ENCODE measurements around the gene ZNF586.
"Not testable (repeated sequence)": the region's sequence is repeated elsewhere in the genome, so short reads cannot be mapped to it uniquely, and the experiment has no call there.

The ZNF586 gene

GRCh38 chr19:57769345-57770131, at the start of gene ZNF586:
Gene ZNF586 (plus strand): TSS chr19:57769676. CDS start chr19:57769843, 167 bp downstream.
- peak; percentile 70 for DNase-seq (ENCODE audit: low read depth in 2 of 2)

GRCh38 chr19:57719901-57720519, 49.5 kb upstream of the ZNF586 start:
- no peak for DNase-seq (ENCODE audit: low read depth in 2 of 2)

- DNase-seq (ENCODE audit: low read depth in 2 of 2), result no peak
Observed at GRCh38 chr19:57720878-57721277, 48.6 kb upstream of the ZNF586 start.

- not testable (repeated sequence) for DNase-seq (ENCODE audit: low read depth in 2 of 2)
Observed at GRCh38 chr19:57738320-57738719, 31.2 kb upstream of the ZNF586 start.

GRCh38 chr19:57738770-57739169, 30.7 kb upstream of the ZNF586 start:
- not testable (repeated sequence) for DNase-seq (ENCODE audit: low read depth in 2 of 2)

GRCh38 chr19:57746580-57747471, 22.6 kb upstream of the ZNF586 start, which contains the start of gene ZNF776:
Gene ZNF776 (plus strand): TSS chr19:57746815. CDS start chr19:57747059, 244 bp downstream.
- DNase-seq (ENCODE audit: low read depth in 2 of 2), result peak; percentile 76 to 79

GRCh38 chr19:57747472-57747807, 22.0 kb upstream of the ZNF586 start:
- DNase-seq (ENCODE audit: low read depth in 2 of 2), result no peak

- DNase-seq (ENCODE audit: low read depth in 2 of 2), result no peak
Observed at GRCh38 chr19:57748029-57748428, 21.4 kb upstream of the ZNF586 start.

- DNase-seq (ENCODE audit: low read depth in 2 of 2), result no peak
Observed at GRCh38 chr19:57754091-57754673, 15.3 kb upstream of the ZNF586 start.

- no peak for DNase-seq (ENCODE audit: low read depth in 2 of 2)
Observed at GRCh38 chr19:57755031-57755430, 14.4 kb upstream of the ZNF586 start.

- DNase-seq (ENCODE audit: low read depth in 2 of 2), result no peak
Observed at GRCh38 chr19:57757941-57758340, 11.5 kb upstream of the ZNF586 start.

GRCh38 chr19:57759096-57759495, 10.4 kb upstream of the ZNF586 start:
- no peak for DNase-seq (ENCODE audit: low read depth in 2 of 2)

GRCh38 chr19:57771417-57771816, 1.9 kb downstream of the ZNF586 start:
- DNase-seq (ENCODE audit: low read depth in 2 of 2), result no peak

GRCh38 chr19:57773488-57773887, 4.0 kb downstream of the ZNF586 start:
- DNase-seq (ENCODE audit: low read depth in 2 of 2), result no peak

- DNase-seq (ENCODE audit: low read depth in 2 of 2), result no peak
Observed at GRCh38 chr19:57776764-57777296, 7.4 kb downstream of the ZNF586 start.

GRCh38 chr19:57778336-57778735, 8.9 kb downstream of the ZNF586 start:
- no peak for DNase-seq (ENCODE audit: low read depth in 2 of 2)

- no peak for DNase-seq (ENCODE audit: low read depth in 2 of 2)
Observed at GRCh38 chr19:57779220-57779845, 9.9 kb downstream of the ZNF586 start.

GRCh38 chr19:57786286-57786685, 16.8 kb downstream of the ZNF586 start:
- no peak for DNase-seq (ENCODE audit: low read depth in 2 of 2)

GRCh38 chr19:57786906-57787305, 17.4 kb downstream of the ZNF586 start:
- no peak for DNase-seq (ENCODE audit: low read depth in 2 of 2)

GRCh38 chr19:57788114-57788692, 18.7 kb downstream of the ZNF586 start:
- no peak for DNase-seq (ENCODE audit: low read depth in 2 of 2)

GRCh38 chr19:57789288-57789687, 19.8 kb downstream of the ZNF586 start:
- DNase-seq (ENCODE audit: low read depth in 2 of 2), result no peak

Data from fibroblast of skin of left biceps (primary cell).